Testis (tissue), 3 donors: Measurements from ENCODE around the gene GTPBP6. TPM values are rescaled to one million over a fixed set of nuclear protein-coding genes. Genes with fewer than 3 reads are reported as not detected.

Experiments used
- DNase-seq: peaks from one replicate; pipeline ENCODE4 v3.0.0-alpha.2; 2019
- H3K27ac ChIP-seq, 2 donors: fragments of 200-600 bp; sonication (generic); one replicate each; pipeline ENCODE4 v1.5.1; 2019
- H3K27me3 ChIP-seq: fragments of 200-600 bp; sonication (generic); one replicate; pipeline ENCODE4 v1.5.1; 2019
- H3K36me3 ChIP-seq: fragments of 200-600 bp; sonication (generic); one replicate; pipeline ENCODE4 v1.5.1; 2017; ENCODE audit warnings: low read depth; ENCODE audit errors: missing control alignments
- H3K4me1 ChIP-seq: fragments of 200-600 bp; sonication (generic); one replicate; pipeline ENCODE4 v1.5.1; 2019
- H3K4me3 ChIP-seq, 2 donors: fragments of 200-600 bp; sonication (generic); one replicate each; pipeline ENCODE4 v1.5.1; 2017 to 2019
- H3K9me3 ChIP-seq: fragments of 200-600 bp; sonication (generic); one replicate; pipeline ENCODE4 v1.5.1; 2017
- POLR2A ChIP-seq: fragments of 450-650 bp; IDR thresholded peaks from one replicate; pipeline ENCODE4 v1.6.1; 2017; ENCODE audit warnings: antibody characterized with exemption, mild to moderate bottlenecking, moderate library complexity
- WGBS, 2 donors: methylation state at CpG; one replicate each; pipeline ENCODE4 v1.1.5; 2018; 5-methylcytosine and 5-hydroxymethylcytosine counted together
- intact Hi-C: fragments of 100-400 bp; cut with DNase I; formaldehyde crosslinking; loops from one replicate; pipeline ENCODE4 v1.15.1; 2023; ENCODE audit warnings: low total_unique reads
- polyA plus RNA-seq: library from polyadenylated mRNA; stranded (reverse); fragments of 350-450 nt; fragmentation: Illumina TruSeq; extraction: RNeasy Lipid Tissue Mini Kit (QIAGEN cat#74804); gene quantifications from one replicate; pipeline ENCODE4 v1.2.3, GENCODE V29; 2014; ENCODE audit warnings: low read depth, low replicate concordance; ENCODE audit not compliant: insufficient read depth
- total RNA-seq, 2 donors: library from RNA; depleted of rRNA; stranded (reverse); fragments of >200 nt; gene quantifications; one replicate each; pipeline ENCODE4 v1.2.3, GENCODE V29; 2016
- TF ChIP-seq, protein P1 (sequence below), 3 experiments: fragments of 450-650 bp in 2 of 3; fragments of 200-600 bp in 1 of 3; sonication (generic) in 1 of 3; IDR thresholded peaks; one replicate each; pipeline ENCODE4 v1.5.1; 2016 to 2019; ENCODE audit warnings: antibody characterized with exemption in 3 of 3, mild to moderate bottlenecking in 2 of 3, moderate library complexity in 1 of 3

GTPBP6 gene
- total and polyA plus RNA-seq, 3 donors from 2014 or later, result 38.0 to 74.3 (median 43.8) TPM

DNA sequence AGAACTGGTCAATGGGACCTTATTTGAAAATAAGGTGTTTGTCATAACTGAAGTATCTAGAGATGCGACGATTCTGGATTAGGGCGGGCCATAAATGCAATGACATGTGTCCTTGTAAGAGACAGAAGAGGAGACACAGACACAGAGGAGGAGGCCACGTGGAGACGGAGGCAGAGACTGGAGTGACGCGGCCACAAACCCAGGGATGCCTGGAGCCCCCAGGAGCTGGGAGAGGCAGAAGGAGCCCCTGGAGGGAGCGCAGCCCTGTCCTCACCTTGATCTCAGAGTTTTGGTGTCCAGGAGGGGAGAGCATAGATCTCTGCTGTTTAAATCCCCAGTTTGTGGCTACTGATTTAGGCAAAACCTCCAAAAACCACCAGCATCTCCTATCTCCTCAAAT is 5.0 kb downstream of the GTPBP6 start:
- no peaks in the 10 kb centered on the region for H3K9me3 ChIP-seq
- no peak for TF ChIP-seq POLR2A
- TF ChIP-seq, protein P1, sequence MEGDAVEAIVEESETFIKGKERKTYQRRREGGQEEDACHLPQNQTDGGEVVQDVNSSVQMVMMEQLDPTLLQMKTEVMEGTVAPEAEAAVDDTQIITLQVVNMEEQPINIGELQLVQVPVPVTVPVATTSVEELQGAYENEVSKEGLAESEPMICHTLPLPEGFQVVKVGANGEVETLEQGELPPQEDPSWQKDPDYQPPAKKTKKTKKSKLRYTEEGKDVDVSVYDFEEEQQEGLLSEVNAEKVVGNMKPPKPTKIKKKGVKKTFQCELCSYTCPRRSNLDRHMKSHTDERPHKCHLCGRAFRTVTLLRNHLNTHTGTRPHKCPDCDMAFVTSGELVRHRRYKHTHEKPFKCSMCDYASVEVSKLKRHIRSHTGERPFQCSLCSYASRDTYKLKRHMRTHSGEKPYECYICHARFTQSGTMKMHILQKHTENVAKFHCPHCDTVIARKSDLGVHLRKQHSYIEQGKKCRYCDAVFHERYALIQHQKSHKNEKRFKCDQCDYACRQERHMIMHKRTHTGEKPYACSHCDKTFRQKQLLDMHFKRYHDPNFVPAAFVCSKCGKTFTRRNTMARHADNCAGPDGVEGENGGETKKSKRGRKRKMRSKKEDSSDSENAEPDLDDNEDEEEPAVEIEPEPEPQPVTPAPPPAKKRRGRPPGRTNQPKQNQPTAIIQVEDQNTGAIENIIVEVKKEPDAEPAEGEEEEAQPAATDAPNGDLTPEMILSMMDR (IDR thresholded peaks at IDR 0.05), result no peak
- intact Hi-C loops, result no loop called here
- H3K4me3 ChIP-seq, result no peak overlapping the region
- H3K27me3 ChIP-seq, result no peaks in the 10 kb centered on the region
- peaks cover 4% of the 10 kb centered on the region for H3K4me1 ChIP-seq
- WGBS, 2 donors, result 87 to 91% methylated on average over 8 of the region's 8 CpGs
- no peak for DNase-seq
- no peaks in the 10 kb centered on the region for H3K36me3 ChIP-seq
- no peak overlapping the region for H3K27ac ChIP-seq

DNA sequence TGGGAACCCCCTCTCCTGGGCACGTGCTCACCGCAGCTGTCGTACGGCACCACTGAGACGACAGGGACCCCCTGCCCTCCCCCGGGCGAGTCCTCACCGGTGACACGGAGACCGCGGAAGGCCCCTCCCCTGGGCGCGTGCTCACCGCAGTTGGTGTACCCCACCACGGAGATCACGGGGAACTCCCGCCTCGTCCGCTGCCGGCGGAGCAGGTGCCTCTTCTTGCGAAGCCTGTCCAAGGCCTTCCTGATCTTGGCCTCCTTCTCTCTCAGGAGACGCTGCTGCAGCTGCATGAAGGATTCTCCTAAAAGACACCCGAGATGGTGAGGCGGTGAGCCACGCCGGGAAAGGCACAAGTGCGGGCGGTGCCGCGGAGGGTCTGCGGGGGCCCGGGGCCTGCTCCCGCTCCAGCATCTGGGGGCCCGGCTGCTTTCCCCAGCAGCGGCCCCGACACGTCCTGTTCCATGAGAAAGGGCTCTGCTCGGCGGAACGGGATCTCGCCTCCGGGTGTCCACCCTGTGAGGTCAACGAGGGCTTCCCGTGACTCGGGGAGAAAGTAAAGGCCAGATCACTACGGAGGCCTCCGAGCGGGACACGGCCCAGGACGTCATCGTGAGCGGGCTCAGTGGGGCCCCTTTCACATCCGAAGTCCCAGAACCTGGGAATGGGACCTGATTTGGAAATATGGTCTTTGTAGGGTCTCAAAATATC is 5.8 kb downstream of the GTPBP6 start:
- Histone ChIP-seq H3K36me3 (no peaks in the 10 kb centered on the region), H3K4me3 (no peak overlapping the region), H3K27ac (no peak overlapping the region), H3K4me1 (peaks cover 4% of the 10 kb centered on the region), H3K27me3 (no peaks in the 10 kb centered on the region), H3K9me3 (no peaks in the 10 kb centered on the region)
- TF ChIP-seq, protein P1 (IDR thresholded peaks at IDR 0.05), result no peak
- TF ChIP-seq POLR2A, result no peak
- intact Hi-C loops, result no loop called here
- WGBS, 2 donors, result 95 to 99% methylated on average over 29 to 54 of the region's 54 CpGs
- no peak for DNase-seq

DNA sequence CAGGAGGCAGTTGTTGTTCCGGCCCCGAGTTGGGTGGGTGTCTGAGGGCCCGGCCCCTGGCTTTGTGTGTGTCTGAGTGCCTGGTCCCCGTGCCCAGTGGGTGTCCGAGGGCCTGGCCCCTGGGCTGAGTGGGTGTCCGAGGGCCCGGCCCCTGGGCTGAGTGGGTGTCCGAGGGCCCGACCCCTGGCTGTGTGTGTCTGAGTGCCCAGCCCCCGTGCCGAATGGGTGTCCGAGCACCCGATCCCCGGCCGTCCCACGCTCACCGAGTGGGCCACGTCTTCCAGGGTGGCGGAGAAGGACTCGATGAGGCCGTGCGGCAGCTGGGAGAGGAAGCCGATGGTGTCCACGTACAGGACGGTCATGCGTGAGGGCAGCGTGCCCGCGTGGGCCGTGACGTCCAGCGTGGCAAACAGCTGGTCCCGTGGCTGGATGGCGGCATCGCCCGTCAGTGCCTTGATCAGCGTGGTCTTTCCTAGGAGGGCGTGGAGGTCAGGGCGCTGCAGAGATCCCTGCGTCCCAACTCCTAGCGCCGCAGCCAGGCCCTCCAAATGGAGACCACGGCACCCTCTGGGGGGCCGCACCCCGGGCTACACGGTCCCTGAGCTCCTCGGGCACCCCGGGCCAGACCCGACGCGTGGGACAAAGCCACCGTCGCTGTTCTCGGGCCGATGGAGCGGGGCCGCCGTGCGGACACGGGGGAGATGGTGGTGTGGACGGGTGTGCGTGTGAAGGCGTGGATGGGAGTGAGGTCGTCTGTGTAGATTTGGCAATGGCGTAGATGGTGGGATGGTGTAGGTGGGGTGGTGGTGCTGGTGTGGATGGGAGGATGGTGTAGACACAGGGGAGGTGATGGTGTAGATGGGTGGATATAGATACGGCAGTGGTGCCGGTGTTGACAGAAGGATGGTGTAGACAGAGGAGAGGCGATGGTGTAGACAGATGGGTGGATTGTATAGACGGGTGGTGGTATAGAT is 7.2 kb downstream of the GTPBP6 start:
- H3K9me3 ChIP-seq, result no peaks in the 10 kb centered on the region
- WGBS, 2 donors, result 95 to 97% methylated on average over 53 to 65 of the region's 69 CpGs
- no peak for DNase-seq
- TF ChIP-seq, protein P1 (IDR thresholded peaks at IDR 0.05), result no peak
- no peak for TF ChIP-seq POLR2A
- H3K36me3 ChIP-seq, result no peaks in the 10 kb centered on the region
- no peaks in the 10 kb centered on the region for H3K4me1 ChIP-seq
- no peak overlapping the region for H3K27ac ChIP-seq
- H3K4me3 ChIP-seq, result no peak overlapping the region
- intact Hi-C loops, result no loop called here
- H3K27me3 ChIP-seq, result no peaks in the 10 kb centered on the region

DNA sequence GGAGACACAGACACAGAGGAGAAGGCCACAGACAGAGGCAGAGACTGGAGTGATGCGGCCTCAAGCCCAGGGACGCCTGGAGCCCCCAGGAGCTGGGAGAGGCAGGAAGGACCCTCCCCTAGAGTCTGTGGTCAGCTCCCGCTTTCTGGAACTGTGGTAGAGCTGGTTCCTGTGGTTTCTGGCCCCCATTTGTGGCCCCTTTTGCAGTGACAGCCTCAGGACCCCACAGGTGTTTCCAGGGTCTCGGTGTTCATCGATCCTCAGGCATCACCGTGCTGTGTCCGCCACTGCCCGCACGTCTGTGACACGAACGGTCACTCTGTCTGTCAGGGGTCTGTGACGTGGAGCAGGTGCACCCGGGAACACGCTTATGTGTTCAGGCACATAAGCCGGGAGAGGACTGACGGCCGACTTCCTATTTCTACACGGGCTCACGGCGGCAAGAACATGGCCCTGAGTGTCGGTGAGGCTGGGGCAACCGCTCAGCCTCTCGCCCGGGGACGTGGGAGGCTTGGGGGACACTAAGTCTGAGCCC is 7.9 kb downstream of the GTPBP6 start:
- Histone ChIP-seq H3K9me3 (no peaks in the 10 kb centered on the region), H3K4me1 (no peaks in the 10 kb centered on the region), H3K27ac (no peak overlapping the region), H3K36me3 (no peaks in the 10 kb centered on the region), H3K4me3 (no peak overlapping the region), H3K27me3 (no peaks in the 10 kb centered on the region)
- intact Hi-C loops, result no loop called here
- no peak for DNase-seq
- TF ChIP-seq, protein P1 (IDR thresholded peaks at IDR 0.05), result no peak
- TF ChIP-seq POLR2A, result no peak
- 95 to 100% methylated on average over 6 to 25 of the region's 25 CpGs for WGBS, 2 donors
